Endothelial cell of umbilical vein (primary cell): ENCODE results near the gene SPNS2. TPM values are rescaled to one million over a fixed set of nuclear protein-coding genes. Genes with fewer than 3 reads are reported as not detected.

ENCODE experiments used
- BruUV-seq: library from RNA; stranded (reverse); fragments of 400-500 nt; replicated peaks from 2 replicates; lab custom pipeline; 2021; lab: Mats Ljungman, UMichigan
- CTCF ChIA-PET: fragments of 300-600, 350-600 bp; sonication (Branson Sonifier 250); formaldehyde crosslinking; loops from one replicate; lab custom pipeline; 2021; ENCODE audit warnings: antibody characterized with exemption, inconsistent platforms; lab: Charles Lee
- POLR2A ChIA-PET: fragments of 300-600, 350-600 bp; sonication (Branson Sonifier 250); formaldehyde crosslinking; loops from one replicate; lab custom pipeline; 2021; ENCODE audit warnings: antibody characterized with exemption, inconsistent platforms; lab: Charles Lee
- DNase-seq: peaks from one replicate; pipeline ENCODE4 v3.0.0-alpha.2; 2011; ENCODE audit warnings: low read depth, low spot score
- FAIRE-seq: peaks from 2 replicates; lab custom pipeline; 2011; peaks lifted over from hg19 to GRCh38; lab: Jason Lieb, UNC
- H2AFZ ChIP-seq: 2 replicates; pipeline ENCODE4 v1.6.0; 2012; ENCODE audit warnings: low read depth, low read length, control low read depth, inconsistent platforms
- H3K27ac ChIP-seq: 2 replicates; pipeline ENCODE4 v1.5.1; 2011; ENCODE audit warnings: low read depth, mild to moderate bottlenecking, control low read depth, low read length, moderate library complexity; ENCODE audit not compliant: insufficient read depth
- H3K27me3 ChIP-seq, 2 experiments: 2 replicates each; pipeline versions ENCODE4 v1.6.0 to v1.6.1; 2011; ENCODE audit warnings: low read length in 2 of 2, mixed read lengths in 1 of 2; ENCODE audit not compliant: control insufficient read depth in 2 of 2, insufficient read depth in 2 of 2
- H3K36me3 ChIP-seq, 2 experiments: 2 replicates in 1 of 2; 3 replicates in 1 of 2; pipeline ENCODE4 v1.5.1; 2011; ENCODE audit warnings: low read length in 2 of 2, mild to moderate bottlenecking in 1 of 2, moderate library complexity in 1 of 2; ENCODE audit not compliant: control insufficient read depth in 2 of 2, insufficient read depth in 2 of 2; ENCODE audit errors: extremely low read depth in 1 of 2
- H3K4me1 ChIP-seq: 3 replicates; pipeline ENCODE4 v1.5.1; 2011; ENCODE audit warnings: mild to moderate bottlenecking, low read length; ENCODE audit not compliant: control insufficient read depth, insufficient read depth; ENCODE audit errors: extremely low read depth
- H3K4me2 ChIP-seq: 2 replicates; pipeline ENCODE4 v1.6.1; 2011; ENCODE audit warnings: low read length, control low read depth, mixed read lengths; ENCODE audit not compliant: insufficient read depth
- H3K4me3 ChIP-seq, 3 experiments: fragments of 200-600 bp in 1 of 3; sonication (generic), shearing (Covaris generic) in 1 of 3; replicated peaks in 1 of 3; 2 replicates each; pipeline ENCODE4 v1.5.1; 2011 to 2016; ENCODE audit warnings: control low read depth in 3 of 3, low read length in 3 of 3, mild to moderate bottlenecking in 2 of 3, inconsistent platforms in 1 of 3, low read depth in 1 of 3, moderate library complexity in 1 of 3; ENCODE audit not compliant: insufficient read depth in 1 of 3
- H3K79me2 ChIP-seq: 2 replicates; pipeline ENCODE4 v1.6.0; 2012; ENCODE audit warnings: low read length, inconsistent platforms; ENCODE audit not compliant: control insufficient read depth, insufficient read depth
- H3K9ac ChIP-seq: replicated peaks from 2 replicates; pipeline ENCODE3; 2011; ENCODE audit warnings: low read length, control low read depth; ENCODE audit not compliant: insufficient read depth; ENCODE audit errors: extremely low read depth
- H3K9me1 ChIP-seq: replicated peaks from 3 replicates; pipeline ENCODE4 v1.6.0; 2011; ENCODE audit warnings: mild to moderate bottlenecking, low read length; ENCODE audit not compliant: control insufficient read depth, insufficient read depth; ENCODE audit errors: extremely low read depth
- H3K9me3 ChIP-seq: replicated peaks from 2 replicates; pipeline ENCODE4 v1.5.1; 2012; ENCODE audit warnings: low read length, inconsistent platforms; ENCODE audit not compliant: control insufficient read depth, insufficient read depth
- H4K20me1 ChIP-seq: replicated peaks from 2 replicates; pipeline ENCODE3; 2011; ENCODE audit warnings: mild to moderate bottlenecking, low read length; ENCODE audit not compliant: control insufficient read depth, insufficient read depth; ENCODE audit errors: extremely low read depth
- CTCF ChIP-seq, 2 donors: IDR thresholded peaks; 1 replicate in 1 of 2; 2 replicates in 1 of 2; pipeline ENCODE4 v1.5.1; 2011; ENCODE audit warnings: low read length in 2 of 2, mild to moderate bottlenecking in 2 of 2, moderate library complexity in 2 of 2, control low read depth in 1 of 2, inconsistent platforms in 1 of 2, low read depth in 1 of 2; ENCODE audit not compliant: insufficient read depth in 1 of 2; ENCODE audit errors: extremely low read depth in 1 of 2
- EZH2 ChIP-seq: IDR thresholded peaks from 2 replicates; pipeline ENCODE4 v1.6.1; 2012; ENCODE audit warnings: borderline replicate concordance, low read depth, mild to moderate bottlenecking, moderate library complexity, low read length, inconsistent platforms; ENCODE audit not compliant: severe bottlenecking
- FOS ChIP-seq: IDR thresholded peaks from 2 replicates; pipeline ENCODE4 v1.6.1; 2011; ENCODE audit warnings: mild to moderate bottlenecking, low read length, moderate library complexity, borderline replicate concordance; ENCODE audit not compliant: insufficient read depth
- GATA2 ChIP-seq: IDR thresholded peaks from 2 replicates; pipeline ENCODE4 v1.7.0; 2011; ENCODE audit warnings: low read depth, mild to moderate bottlenecking, moderate library complexity, mixed read lengths, low read length; ENCODE audit not compliant: insufficient read length, insufficient read depth
- JUN ChIP-seq: IDR thresholded peaks from 2 replicates; pipeline ENCODE4 v1.6.1; 2011; ENCODE audit warnings: borderline replicate concordance, low read depth; ENCODE audit not compliant: insufficient read length, insufficient read depth
- MYC ChIP-seq: IDR thresholded peaks from one replicate; pipeline ENCODE4 v1.6.1; 2011; ENCODE audit warnings: mild to moderate bottlenecking, low read depth, low read length
- POLR2A ChIP-seq: IDR thresholded peaks from 2 replicates; pipeline ENCODE4 v1.6.1; 2012; ENCODE audit warnings: low read depth, mild to moderate bottlenecking, control low read depth, low read length
- POLR2AphosphoS5 ChIP-seq: IDR thresholded peaks from 2 replicates; pipeline ENCODE4 v1.6.1; 2012; ENCODE audit warnings: low read depth, mild to moderate bottlenecking, control low read depth, low read length, moderate library complexity; ENCODE audit not compliant: insufficient read depth
- dilution Hi-C: fragments of 300-500 bp; cut with MboI; formaldehyde crosslinking; loops from one replicate; pipeline ENCODE4 v1.15.0; 2019; ENCODE audit warnings: low sequenced_read_pairs; ENCODE audit not compliant: extremely low pct_ligation_motif_present
- intact Hi-C: fragments of 100-400 bp; cut with micrococcal nuclease; formaldehyde crosslinking; loops from one replicate; pipeline ENCODE4 v1.10.0; 2022
- polyA plus RNA-seq, 4 experiments: library from polyadenylated mRNA; depleted of rRNA in 3 of 4; stranded (reverse) in 3 of 4; unstranded in 1 of 4; fragments of >200 nt; gene quantifications; 2 replicates each; pipeline versions ENCODE4 v1.2.1 to v1.2.3, GENCODE V29; 2011 to 2012; ENCODE audit warnings: missing spikeins in 1 of 4
- total RNA-seq: library from RNA; stranded (reverse); gene quantifications from 2 replicates; pipeline ENCODE4 v1.2.3, GENCODE V29; 2021
- TF ChIP-seq, protein P1 (sequence below): IDR thresholded peaks from 2 replicates; pipeline ENCODE4 v1.6.1; 2011; ENCODE audit not compliant: insufficient read depth, insufficient read length

The SPNS2 gene
- total and polyA plus RNA-seq, 2 donors (not counting 3 experiments of a cell fraction or from before 2014, with no cell fraction given): 70.2 to 77.3 TPM

- Histone ChIP-seq H3K9ac (no peak overlapping the region), H3K9me1 (no peaks in the 10 kb centered on the region), H3K9me3 (no peaks in the 10 kb centered on the region), H3K27ac (no peak overlapping the region), H3K36me3 (no peaks in the 10 kb centered on the region), H3K27me3 (no peaks in the 10 kb centered on the region), H3K4me1 (no peaks in the 10 kb centered on the region), H3K4me3 (no peak overlapping the region), H3K4me2 (no peak overlapping the region), H2AFZ (no peak overlapping the region), H3K79me2 (no peaks in the 10 kb centered on the region), H4K20me1 (no peaks in the 10 kb centered on the region)
- CTCF ChIA-PET: interaction anchor here (0.6 to 1.6 kb wide), 4 partner anchors 31 to 116 kb away, joined by 3 to 4 read pairs (median 3); no protein-coding TSS in a partner anchor
- dilution Hi-C loops: no loop called here
- DNase-seq (no peak), FAIRE-seq (no peak)
- POLR2A ChIA-PET: interaction anchor here (0.8 kb wide), 1 partner anchor 44 kb away, joined by 3 read pairs; no protein-coding TSS in a partner anchor
- intact Hi-C loops: no loop called here
- no peak for TF ChIP-seq GATA2
- no peak for TF ChIP-seq FOS
- TF ChIP-seq JUN: no peak
- TF ChIP-seq MYC: no peak
- no peak for TF ChIP-seq EZH2
- TF ChIP-seq POLR2A: no peak
- no peak for TF ChIP-seq POLR2AphosphoS5
- TF ChIP-seq CTCF (IDR thresholded peaks at IDR 0.05; ENCODE audit: extremely low read depth in 1 of 2, insufficient read depth in 1 of 2, low read depth in 1 of 2, low read length in 2 of 2): no peak
- TF ChIP-seq, protein P1, sequence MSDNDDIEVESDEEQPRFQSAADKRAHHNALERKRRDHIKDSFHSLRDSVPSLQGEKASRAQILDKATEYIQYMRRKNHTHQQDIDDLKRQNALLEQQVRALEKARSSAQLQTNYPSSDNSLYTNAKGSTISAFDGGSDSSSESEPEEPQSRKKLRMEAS: no peak
- no TSS peak for BruUV-seq
Observed at GRCh38 chr17:4450710-4451316, 47.9 kb upstream of the SPNS2 start.
